ENCODE measurements around the gene PKNOX1. TPM values are rescaled to one million over a fixed set of nuclear protein-coding genes. Genes with fewer than 3 reads are reported as not detected.

The PKNOX1 gene, protein sequence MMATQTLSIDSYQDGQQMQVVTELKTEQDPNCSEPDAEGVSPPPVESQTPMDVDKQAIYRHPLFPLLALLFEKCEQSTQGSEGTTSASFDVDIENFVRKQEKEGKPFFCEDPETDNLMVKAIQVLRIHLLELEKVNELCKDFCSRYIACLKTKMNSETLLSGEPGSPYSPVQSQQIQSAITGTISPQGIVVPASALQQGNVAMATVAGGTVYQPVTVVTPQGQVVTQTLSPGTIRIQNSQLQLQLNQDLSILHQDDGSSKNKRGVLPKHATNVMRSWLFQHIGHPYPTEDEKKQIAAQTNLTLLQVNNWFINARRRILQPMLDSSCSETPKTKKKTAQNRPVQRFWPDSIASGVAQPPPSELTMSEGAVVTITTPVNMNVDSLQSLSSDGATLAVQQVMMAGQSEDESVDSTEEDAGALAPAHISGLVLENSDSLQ
- total RNA-seq: 25.4 TPM

DNA sequence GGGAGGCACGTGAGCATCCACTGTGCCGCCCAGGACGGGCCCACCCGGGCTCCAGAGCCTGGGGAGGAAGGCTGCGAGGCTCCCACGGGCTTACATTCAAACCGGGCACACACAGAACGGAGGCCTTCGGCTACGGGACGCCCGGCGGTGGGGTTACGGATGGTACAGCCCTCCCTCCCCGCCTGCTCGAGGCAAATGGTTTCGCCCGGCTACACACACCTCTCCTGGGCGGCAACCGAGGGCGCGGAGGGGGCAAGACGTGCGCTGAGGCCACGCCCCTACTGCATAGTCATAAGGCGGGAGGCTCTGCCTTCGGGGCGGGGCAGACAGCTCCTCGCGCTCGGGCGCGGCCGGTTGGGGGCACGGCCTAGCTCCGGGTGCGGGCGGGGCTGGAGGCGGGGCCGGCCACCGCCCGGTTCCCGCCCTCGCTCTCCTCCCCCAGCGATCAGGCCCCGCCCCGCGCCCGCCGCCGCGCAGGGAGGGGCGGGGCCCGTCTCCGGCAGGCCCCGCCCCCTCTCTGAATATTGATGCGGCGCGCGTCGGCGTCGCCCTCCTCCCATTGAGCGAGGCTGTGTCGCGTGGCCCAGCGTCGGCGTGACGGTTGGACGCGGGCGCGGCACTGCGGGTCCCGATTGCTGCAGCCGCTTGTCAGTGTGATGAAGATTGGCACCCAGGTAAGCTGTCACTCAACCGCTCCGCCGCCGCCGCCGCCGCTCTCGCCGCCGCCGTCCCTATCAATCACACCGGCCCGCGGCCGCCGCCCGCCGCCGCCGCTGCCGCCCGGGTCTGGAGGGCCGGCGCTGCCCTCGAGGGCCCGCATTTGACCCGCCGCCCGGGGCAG is at the start of gene PKNOX1:
Gene PKNOX1 (plus strand): TSS at position 572 of the 841 bp plus-strand sequence. CDS start 29,820 bp downstream, outside the sequence.

DNA sequence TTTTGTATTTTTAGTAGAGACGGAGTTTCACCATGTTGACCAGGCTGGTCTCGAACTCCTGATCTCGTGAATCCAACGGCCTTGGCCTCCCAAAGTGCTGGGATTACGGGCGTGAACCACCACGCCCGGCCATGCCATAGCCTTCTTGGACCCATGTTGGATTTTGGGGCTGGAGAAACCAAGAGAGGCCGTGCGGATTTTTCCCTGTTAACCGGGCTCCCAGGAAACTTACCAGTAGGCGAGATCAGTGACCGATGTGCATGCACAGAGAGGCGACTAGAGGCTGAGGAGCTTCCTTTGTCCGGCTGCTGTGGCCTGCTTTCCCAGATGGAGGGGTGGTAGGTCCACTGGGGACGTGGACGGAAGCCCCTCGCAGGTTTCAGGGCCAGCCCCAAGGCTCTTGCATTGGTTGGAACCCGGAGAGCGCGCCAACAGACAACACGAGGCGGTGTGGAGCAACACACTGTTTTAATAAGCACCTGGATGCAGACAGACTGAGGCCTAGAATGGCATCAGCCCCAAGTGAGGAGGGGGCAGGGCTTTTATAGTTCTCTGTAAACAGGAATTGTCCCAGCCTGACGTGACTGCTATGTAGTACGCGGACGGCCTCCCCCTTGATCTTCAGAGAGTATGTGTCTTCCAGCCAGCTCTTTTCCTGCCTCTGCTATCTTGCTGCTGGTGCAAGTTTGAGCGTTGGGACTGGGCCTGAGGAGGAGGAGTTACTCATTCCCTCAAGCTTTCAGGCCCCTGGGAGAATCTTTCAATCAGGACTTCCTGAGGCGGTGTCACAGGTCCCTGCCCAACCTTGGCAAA is 49.0 kb upstream of the PKNOX1 start, which contains the start of gene ERVH48-1:
Gene ERVH48-1 (minus strand): TSS at position 517 of the 813 bp plus-strand sequence. CDS start 6,624 bp downstream, outside the sequence.

DNA sequence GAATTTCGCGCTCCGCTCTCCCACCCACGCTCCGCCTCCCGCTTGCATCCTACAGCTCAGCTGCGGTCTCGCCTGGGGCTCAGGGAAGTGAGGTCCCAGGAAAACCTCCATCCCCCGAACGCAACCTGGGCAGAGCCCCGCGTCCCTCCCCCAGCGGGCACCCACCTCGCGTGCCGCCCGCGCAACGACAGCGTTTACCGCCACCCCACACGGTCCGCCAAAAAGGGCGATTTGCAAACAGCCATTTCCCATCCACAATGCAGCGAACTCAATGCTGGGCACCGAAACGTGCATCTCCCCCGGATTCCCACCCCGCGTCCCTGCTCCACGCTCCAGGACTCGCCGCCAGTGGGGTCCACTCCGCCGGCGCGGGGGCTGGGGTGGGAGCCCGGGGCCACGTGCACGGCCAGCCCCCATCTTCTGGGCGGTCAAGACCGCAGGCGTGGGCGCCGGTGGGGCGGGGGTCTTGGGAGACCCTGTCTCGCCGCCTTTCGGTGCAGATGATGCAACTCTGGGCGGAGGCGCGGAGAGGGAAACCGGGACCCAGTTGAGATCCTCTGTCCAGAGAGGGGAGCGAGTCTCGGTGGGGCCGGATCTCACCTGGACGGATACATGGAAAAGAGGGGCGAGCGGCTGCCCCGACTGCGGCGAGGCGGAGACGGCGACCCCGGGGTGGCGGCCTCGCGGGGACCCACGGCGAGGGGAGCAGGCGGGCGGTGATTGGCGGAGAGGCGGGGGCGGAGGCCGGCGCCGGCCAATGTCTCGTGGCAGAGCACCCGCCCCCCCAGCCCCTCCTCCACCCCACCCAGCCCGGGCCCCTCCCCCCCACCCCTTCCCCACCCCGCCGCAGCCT is 101.0 kb downstream of the PKNOX1 start, which contains the start of gene CBS:
Gene CBS (minus strand): TSS at position 666 of the 853 bp plus-strand sequence. CDS start 3,642 bp downstream, outside the sequence.

Small RNA genes within 50 kb of the gene (small RNA-seq; reads per million reads assigned to genes)
- not detected for gene MIR5692B (ENCODE audit: low replicate concordance)

Other genes with a start within 250 kb of the PKNOX1 start
- gene WDR4, start 95.0 kb upstream of the PKNOX1 start, total RNA-seq: 24.4 TPM
- 33.8 TPM for gene NDUFV3, start 81.3 kb upstream of the PKNOX1 start, total RNA-seq
- gene ERVH48-1, start 48.9 kb upstream of the PKNOX1 start, total RNA-seq: not detected
- 122 TPM for gene CBS, start 101.3 kb downstream of the PKNOX1 start, total RNA-seq
- gene U2AF1, start 133.0 kb downstream of the PKNOX1 start, total RNA-seq: 65.7 TPM
- not detected for gene CRYAA, start 194.4 kb downstream of the PKNOX1 start, total RNA-seq